Measurements from ENCODE around the gene TSPAN5.
A peak's percentile ranks its signal among the peaks of the same experiment; 100 is the strongest.

Gene TSPAN5

GRCh38 chr4:98631506-98631905 lies 26.9 kb downstream of the TSPAN5 start:
- H3K4me2 ChIP-seq (ENCODE audit: low read depth, low read length, poor library complexity, severe bottlenecking) = no peak overlapping the region
- H3K36me3 ChIP-seq (ENCODE audit: insufficient read depth, low read length) = no peaks in the 10 kb centered on the region
- no peaks in the 10 kb centered on the region for H3K27me3 ChIP-seq (ENCODE audit: insufficient read depth, low read length, poor library complexity, severe bottlenecking)
- H3F3A ChIP-seq (ENCODE audit: low read depth) = no peaks in the 10 kb centered on the region
- no peak overlapping the region for H2AFZ ChIP-seq (ENCODE audit: low read length)
- H3K9ac ChIP-seq (ENCODE audit: low read depth, low read length, poor library complexity, severe bottlenecking) = no peak overlapping the region
- TF ChIP-seq CTCF (conservative IDR thresholded peaks at IDR 0.05; ENCODE audit: low read length) (no peak), EZH2phosphoT487 (IDR thresholded peaks at IDR 0.05; ENCODE audit: borderline replicate concordance) (no peak)
- no peaks in the 10 kb centered on the region for H3K9me2 ChIP-seq (replicated peaks; ENCODE audit: low read depth, low read length)
- no peaks in the 10 kb centered on the region for H3K9me3 ChIP-seq (ENCODE audit: insufficient read depth, low read depth, low read length)
- H3K79me2 ChIP-seq (ENCODE audit: insufficient read depth, low read length) = peaks cover 42% of the 10 kb centered on the region; the same call in 1 of the 2 replicates
- H4K20me1 ChIP-seq (ENCODE audit: insufficient read depth, low read length, poor library complexity, severe bottlenecking) = no peaks in the 10 kb centered on the region
- H3K4me1 ChIP-seq (ENCODE audit: insufficient read depth, low read length, poor library complexity, severe bottlenecking) = peaks cover 13% of the 10 kb centered on the region
- no peak overlapping the region for H3K4me3 ChIP-seq (ENCODE audit: low read length, poor library complexity, severe bottlenecking)

- no peaks in the 10 kb centered on the region for H3K36me3 ChIP-seq (ENCODE audit: insufficient read depth, low read length)
- H3K4me3 ChIP-seq (ENCODE audit: low read length, poor library complexity, severe bottlenecking) = no peak overlapping the region
- H3K9me3 ChIP-seq (ENCODE audit: insufficient read depth, low read depth, low read length) = no peaks in the 10 kb centered on the region
- no peak overlapping the region for H3K9ac ChIP-seq (ENCODE audit: low read depth, low read length, poor library complexity, severe bottlenecking)
- H4K20me1 ChIP-seq (ENCODE audit: insufficient read depth, low read length, poor library complexity, severe bottlenecking) = no peaks in the 10 kb centered on the region
- H3F3A ChIP-seq (ENCODE audit: low read depth) = no peaks in the 10 kb centered on the region
- no peaks in the 10 kb centered on the region for H3K9me2 ChIP-seq (replicated peaks; ENCODE audit: low read depth, low read length)
- no peaks in the 10 kb centered on the region for H3K27me3 ChIP-seq (ENCODE audit: insufficient read depth, low read length, poor library complexity, severe bottlenecking)
- H3K4me2 ChIP-seq (ENCODE audit: low read depth, low read length, poor library complexity, severe bottlenecking) = no peak overlapping the region
- peaks cover 20% of the 10 kb centered on the region for H3K4me1 ChIP-seq (ENCODE audit: insufficient read depth, low read length, poor library complexity, severe bottlenecking)
- TF ChIP-seq CTCF (conservative IDR thresholded peaks at IDR 0.05; ENCODE audit: low read length) = peak; percentile 55
- no peak for TF ChIP-seq EZH2phosphoT487 (IDR thresholded peaks at IDR 0.05; ENCODE audit: borderline replicate concordance)
- H2AFZ ChIP-seq (ENCODE audit: low read length) = no peak overlapping the region
- peaks cover 42% of the 10 kb centered on the region; the same call in 1 of the 2 replicates for H3K79me2 ChIP-seq (ENCODE audit: insufficient read depth, low read length)
Observed at GRCh38 chr4:98630737-98631454, 27.5 kb downstream of the TSPAN5 start.

GRCh38 chr4:98627531-98628257 lies 30.7 kb downstream of the TSPAN5 start:
- H4K20me1 ChIP-seq (ENCODE audit: insufficient read depth, low read length, poor library complexity, severe bottlenecking) = no peaks in the 10 kb centered on the region
- no peaks in the 10 kb centered on the region for H3K36me3 ChIP-seq (ENCODE audit: insufficient read depth, low read length)
- H3K4me3 ChIP-seq (ENCODE audit: low read length, poor library complexity, severe bottlenecking) = no peak overlapping the region
- H3F3A ChIP-seq (ENCODE audit: low read depth) = no peaks in the 10 kb centered on the region
- H3K4me1 ChIP-seq (ENCODE audit: insufficient read depth, low read length, poor library complexity, severe bottlenecking) = peaks cover 44% of the 10 kb centered on the region
- H3K9me2 ChIP-seq (replicated peaks; ENCODE audit: low read depth, low read length) = no peaks in the 10 kb centered on the region
- TF ChIP-seq EZH2phosphoT487 (IDR thresholded peaks at IDR 0.05; ENCODE audit: borderline replicate concordance) = no peak
- TF ChIP-seq CTCF (conservative IDR thresholded peaks at IDR 0.05; ENCODE audit: low read length) = no peak
- no peak overlapping the region for H3K4me2 ChIP-seq (ENCODE audit: low read depth, low read length, poor library complexity, severe bottlenecking)
- peaks cover 54% of the 10 kb centered on the region for H3K79me2 ChIP-seq (ENCODE audit: insufficient read depth, low read length)
- no peak overlapping the region for H3K9ac ChIP-seq (ENCODE audit: low read depth, low read length, poor library complexity, severe bottlenecking)
- no peaks in the 10 kb centered on the region for H3K27me3 ChIP-seq (ENCODE audit: insufficient read depth, low read length, poor library complexity, severe bottlenecking)
- H3K9me3 ChIP-seq (ENCODE audit: insufficient read depth, low read depth, low read length) = no peaks in the 10 kb centered on the region
- no peak overlapping the region for H2AFZ ChIP-seq (ENCODE audit: low read length)
